Measurements from ENCODE around the gene TMEM19. TPM values are rescaled to one million over a fixed set of nuclear protein-coding genes. Genes with fewer than 3 reads are reported as not detected.
"Not testable (repeated sequence)": the region's sequence is repeated elsewhere in the genome, so short reads cannot be mapped to it uniquely, and the experiment has no call there.

The TMEM19 gene
- total RNA-seq, 2 donors from 2014 or later = 19.5 to 20.5 TPM

DNA sequence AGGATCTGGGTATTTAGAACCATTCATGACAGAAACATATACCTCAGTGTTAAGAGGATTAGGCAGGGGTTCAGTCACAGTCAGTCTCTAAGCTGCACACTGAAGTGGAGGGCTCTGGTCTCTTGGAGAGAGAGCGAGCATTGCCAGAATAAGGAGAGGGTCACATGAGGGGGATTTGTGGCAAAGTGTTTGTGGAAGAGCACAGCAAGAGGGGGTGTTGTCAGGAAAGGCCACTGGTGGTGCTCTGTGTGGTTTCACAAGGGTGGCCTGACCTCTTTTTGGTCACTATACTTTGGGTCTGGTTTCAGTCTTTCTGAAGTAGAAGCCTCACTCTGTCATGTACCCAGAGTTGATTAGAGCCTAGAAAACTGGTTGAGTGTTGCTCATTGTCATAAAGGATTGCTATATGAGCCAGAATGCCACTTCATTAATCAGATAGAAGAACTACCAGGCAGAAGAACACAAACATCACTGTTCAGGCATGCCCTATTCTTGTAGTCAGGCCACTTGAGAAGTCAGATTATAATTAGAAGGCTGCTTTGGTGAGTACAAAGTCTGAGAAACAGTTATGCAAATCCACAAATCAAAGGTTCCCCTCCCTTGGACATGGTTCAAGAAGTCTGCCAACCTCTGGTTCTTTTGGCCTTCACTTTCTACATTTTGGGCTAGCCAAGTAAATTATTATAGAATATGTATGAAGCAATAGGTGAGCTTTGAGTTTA lies 8.4 kb downstream of the TMEM19 start:
- peaks cover 0 to 15% of the 10 kb centered on the region in 2 donors for H3K4me1 ChIP-seq
- peak overlapping the region; percentile 66 to 70 for H3K27ac ChIP-seq
- peaks cover 19% of the 10 kb centered on the region for H3K36me3 ChIP-seq
- no peaks in the 10 kb centered on the region for H3K9me3 ChIP-seq
- no peaks in the 10 kb centered on the region for H3K27me3 ChIP-seq
- DNase-seq (ENCODE audit: low spot score) = no peak
- no peak overlapping the region for H3K4me3 ChIP-seq
- TF ChIP-seq, protein P1, sequence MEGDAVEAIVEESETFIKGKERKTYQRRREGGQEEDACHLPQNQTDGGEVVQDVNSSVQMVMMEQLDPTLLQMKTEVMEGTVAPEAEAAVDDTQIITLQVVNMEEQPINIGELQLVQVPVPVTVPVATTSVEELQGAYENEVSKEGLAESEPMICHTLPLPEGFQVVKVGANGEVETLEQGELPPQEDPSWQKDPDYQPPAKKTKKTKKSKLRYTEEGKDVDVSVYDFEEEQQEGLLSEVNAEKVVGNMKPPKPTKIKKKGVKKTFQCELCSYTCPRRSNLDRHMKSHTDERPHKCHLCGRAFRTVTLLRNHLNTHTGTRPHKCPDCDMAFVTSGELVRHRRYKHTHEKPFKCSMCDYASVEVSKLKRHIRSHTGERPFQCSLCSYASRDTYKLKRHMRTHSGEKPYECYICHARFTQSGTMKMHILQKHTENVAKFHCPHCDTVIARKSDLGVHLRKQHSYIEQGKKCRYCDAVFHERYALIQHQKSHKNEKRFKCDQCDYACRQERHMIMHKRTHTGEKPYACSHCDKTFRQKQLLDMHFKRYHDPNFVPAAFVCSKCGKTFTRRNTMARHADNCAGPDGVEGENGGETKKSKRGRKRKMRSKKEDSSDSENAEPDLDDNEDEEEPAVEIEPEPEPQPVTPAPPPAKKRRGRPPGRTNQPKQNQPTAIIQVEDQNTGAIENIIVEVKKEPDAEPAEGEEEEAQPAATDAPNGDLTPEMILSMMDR (IDR thresholded peaks at IDR 0.05) = no peak

DNA sequence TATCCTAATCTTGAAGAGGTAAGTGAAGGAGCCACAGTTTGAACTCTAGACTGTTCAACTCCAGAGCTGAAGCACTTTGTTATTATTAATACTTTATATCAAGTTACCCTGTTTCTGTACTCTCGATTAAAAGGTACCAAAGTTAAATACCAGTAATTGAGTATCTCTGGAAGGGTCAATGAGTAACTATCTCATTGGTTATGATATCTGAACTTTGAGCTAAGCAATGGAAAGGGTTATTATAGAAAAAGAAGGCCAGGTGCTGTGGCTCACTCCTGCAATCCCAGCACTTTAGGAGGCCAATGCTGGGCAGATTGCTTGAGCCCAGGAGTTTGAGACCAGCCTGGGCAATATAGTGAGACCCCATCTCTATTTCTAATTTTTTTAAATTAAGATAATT lies 9.9 kb downstream of the TMEM19 start:
- no peak overlapping the region for H3K27ac ChIP-seq
- peaks cover 33% of the 10 kb centered on the region for H3K36me3 ChIP-seq
- peaks cover 0 to 13% of the 10 kb centered on the region in 2 donors for H3K4me1 ChIP-seq
- DNase-seq (ENCODE audit: low spot score) = no peak
- no peaks in the 10 kb centered on the region for H3K9me3 ChIP-seq
- H3K27me3 ChIP-seq = no peaks in the 10 kb centered on the region
- no peak overlapping the region for H3K4me3 ChIP-seq
- TF ChIP-seq, protein P1 (IDR thresholded peaks at IDR 0.05) = no peak

DNA sequence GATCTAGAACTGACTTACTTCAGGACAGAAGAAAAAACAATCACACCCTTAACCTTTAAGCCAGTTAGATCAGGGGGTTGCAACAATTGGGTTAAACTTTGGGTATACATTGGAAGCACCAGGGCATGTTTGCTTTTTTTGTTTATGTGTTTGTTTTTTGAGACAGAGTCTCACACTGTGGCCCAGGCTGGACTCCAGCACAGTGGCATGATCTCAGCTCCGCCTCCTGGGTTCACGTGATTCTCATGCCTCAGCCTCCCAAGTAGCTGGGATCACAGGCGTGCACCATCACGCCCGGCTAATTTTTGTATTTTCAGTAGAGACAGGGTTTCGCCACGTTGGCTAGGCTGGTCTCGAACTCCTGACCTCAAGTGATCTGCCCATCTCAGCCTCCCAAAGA lies 16.3 kb downstream of the TMEM19 start:
- H3K27ac ChIP-seq; H3K27me3 ChIP-seq; DNase-seq (ENCODE audit: low spot score); H3K4me1 ChIP-seq; H3K9me3 ChIP-seq; H3K4me3 ChIP-seq: not testable (repeated sequence)
- peaks cover 38% of the 10 kb centered on the region for H3K36me3 ChIP-seq

DNA sequence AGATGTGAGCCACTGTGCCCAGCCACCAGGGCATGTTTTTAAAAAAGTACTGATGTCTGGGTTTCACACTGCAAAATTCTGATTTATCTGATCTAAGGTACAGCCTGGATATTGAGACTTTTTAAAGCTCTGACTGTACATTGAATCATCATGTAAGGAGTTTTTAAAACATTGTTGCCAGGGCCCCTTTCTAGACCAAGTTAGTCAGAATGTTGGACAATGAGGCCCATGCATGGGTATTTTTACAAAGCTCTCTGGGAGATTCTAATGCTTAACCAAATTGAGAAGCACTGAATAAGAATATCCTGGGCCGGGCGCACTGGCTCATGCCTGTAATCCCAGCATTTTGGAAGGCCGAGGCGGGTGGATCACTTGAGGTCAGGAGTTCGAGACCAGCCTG lies 16.7 kb downstream of the TMEM19 start:
- H3K4me1 ChIP-seq = no peaks in the 10 kb centered on the region
- TF ChIP-seq, protein P1 (IDR thresholded peaks at IDR 0.05) = no peak
- H3K27me3 ChIP-seq = no peaks in the 10 kb centered on the region
- no peak overlapping the region for H3K4me3 ChIP-seq
- H3K27ac ChIP-seq = no peak overlapping the region
- H3K9me3 ChIP-seq = no peaks in the 10 kb centered on the region
- peaks cover 38% of the 10 kb centered on the region for H3K36me3 ChIP-seq
- DNase-seq (ENCODE audit: low spot score) = no peak

DNA sequence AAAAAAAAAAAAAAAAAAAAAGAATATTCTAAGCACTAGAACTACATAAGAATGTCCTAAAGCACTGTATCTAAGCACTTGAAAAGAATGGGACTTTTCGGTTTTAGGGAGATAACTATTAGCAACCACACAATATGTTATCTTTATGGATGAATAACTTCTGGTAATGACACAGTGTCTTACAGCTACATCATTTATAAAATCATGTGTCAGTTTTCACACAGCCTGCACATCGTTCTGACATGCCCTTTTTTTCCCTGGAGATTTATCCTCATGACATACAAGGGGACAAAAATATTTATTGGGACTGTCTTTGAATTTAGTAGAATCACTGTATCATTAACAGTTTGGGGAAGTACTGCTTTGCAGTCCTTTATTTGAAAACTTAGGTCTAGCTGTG lies 17.3 kb downstream of the TMEM19 start:
- Histone ChIP-seq H3K9me3 (no peaks in the 10 kb centered on the region), H3K4me1 (no peaks in the 10 kb centered on the region)

DNA sequence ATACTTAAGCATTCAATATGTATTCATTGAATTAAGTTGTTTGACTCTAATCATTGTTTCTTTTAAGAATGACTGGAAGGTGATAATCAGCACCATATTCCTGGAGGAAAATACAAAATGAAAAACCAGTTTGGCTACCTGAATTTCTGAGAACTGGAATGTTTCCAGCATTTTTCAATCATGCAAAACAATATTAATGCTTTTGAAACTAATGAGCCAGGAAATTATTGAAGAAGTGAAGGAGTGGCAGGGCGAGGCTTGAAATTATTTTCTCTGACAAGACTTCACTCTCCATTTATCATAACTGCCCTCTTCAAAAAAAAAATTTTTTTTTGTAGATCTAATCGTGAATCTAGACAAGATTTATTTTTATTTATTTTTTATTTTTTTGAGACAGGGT lies 19.0 kb downstream of the TMEM19 start:
- H3K4me1 ChIP-seq = no peaks in the 10 kb centered on the region
- H3K27me3 ChIP-seq = no peaks in the 10 kb centered on the region
- no peak overlapping the region for H3K27ac ChIP-seq
- H3K36me3 ChIP-seq = peaks cover 18% of the 10 kb centered on the region
- DNase-seq (ENCODE audit: low spot score) = no peak
- no peaks in the 10 kb centered on the region for H3K9me3 ChIP-seq
- TF ChIP-seq, protein P1 (IDR thresholded peaks at IDR 0.05) = no peak
- no peak overlapping the region for H3K4me3 ChIP-seq

More for the DNA sequence above, 17.3 kb downstream of the TMEM19 start:
- Histone ChIP-seq H3K4me3 (no peak overlapping the region), H3K36me3 (peaks cover 35% of the 10 kb centered on the region), H3K27me3 (no peaks in the 10 kb centered on the region), H3K27ac (no peak overlapping the region)
- DNase-seq (ENCODE audit: low spot score) = no peak
- TF ChIP-seq, protein P1 (IDR thresholded peaks at IDR 0.05) = no peak
